Measurements from ENCODE around the gene MFSD11. TPM values are rescaled to one million over a fixed set of nuclear protein-coding genes. Genes with fewer than 3 reads are reported as not detected.

MFSD11 gene
- total RNA-seq, 2 experiments from 2014 or later = 21.8 to 27.7 TPM

Small RNA genes lying within 50 kb of the gene (microRNA-seq; reads per million reads assigned to microRNA genes)
- gene MIR636 (ENCODE audit: borderline microRNAs expressed, borderline replicate concordance) = 4.6 reads per million, percentile 25 among the genes with 10 or more reads in this experiment

Other genes starting within 250 kb of the MFSD11 start
- gene RHBDF2, start 236.7 kb upstream of the MFSD11 start, total RNA-seq = 10 to 100 TPM; 37.1 to 41.6 TPM
- not detected for gene CYGB, start 200.4 kb upstream of the MFSD11 start, total RNA-seq
- not detected for gene PRCD, start 198.1 kb upstream of the MFSD11 start, total RNA-seq
- gene ST6GALNAC2, start 152.3 kb upstream of the MFSD11 start, total RNA-seq = not detected
- gene ST6GALNAC1, start 94.4 kb upstream of the MFSD11 start, total RNA-seq = 1 to 10 TPM; 1.4 to 2.1 TPM
- 10 to 100 TPM; 25.7 to 27.3 TPM for gene MXRA7, start 27.2 kb upstream of the MFSD11 start, total RNA-seq
- gene JMJD6, start 11.5 kb upstream of the MFSD11 start, total RNA-seq = 10 to 100 TPM; 42.9 to 51.3 TPM
- gene METTL23, start 11.3 kb upstream of the MFSD11 start, total RNA-seq = 10 to 100 TPM; 33.0 to 35.7 TPM
- 100 to 1,000 TPM; 398 to 443 TPM for gene SRSF2, start 788 bp upstream of the MFSD11 start, total RNA-seq
- under 1 TPM; 0.12 to 0.45 TPM for gene MGAT5B, start 130.3 kb downstream of the MFSD11 start, total RNA-seq

All from activated CD4-positive, alpha-beta T cell treated with anti-CD3 and anti-CD28 coated beads, Interleukin-2, amount 10 ng/mL, durations not matched to agents 7 days and 5 days (primary cell).